HG03159 (cell line): Measurements from ENCODE around the gene ADGRB2.

Experiments used
- ATAC-seq: cut with Tn5 transposase; IDR thresholded peaks from one replicate; pipeline ENCODE4 v1.9.1; 2021; ENCODE audit warnings: mild to moderate bottlenecking, moderate library complexity; ENCODE audit not compliant: unreplicated experiment

ADGRB2 gene

DNA sequence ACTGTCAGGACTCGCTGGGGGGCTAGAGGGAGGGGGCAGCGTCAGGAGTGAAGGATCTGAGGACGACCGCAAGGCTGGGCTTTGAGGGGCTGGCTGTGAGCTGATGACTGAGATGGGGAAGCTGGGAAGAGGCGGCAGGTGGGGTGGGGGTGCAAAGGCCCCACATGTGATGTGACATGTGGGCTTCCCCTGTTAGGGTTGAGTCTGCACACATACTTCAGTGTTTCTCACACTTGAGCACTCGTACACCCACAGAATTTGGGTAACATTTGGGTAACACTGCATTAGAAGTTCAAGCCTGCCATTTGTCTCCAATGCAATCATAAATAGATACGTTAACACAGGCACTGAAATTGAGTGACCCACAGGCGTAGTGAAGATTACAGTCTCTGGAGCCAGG, 76.5 kb downstream of the ADGRB2 start:
- ATAC-seq: no peak

DNA sequence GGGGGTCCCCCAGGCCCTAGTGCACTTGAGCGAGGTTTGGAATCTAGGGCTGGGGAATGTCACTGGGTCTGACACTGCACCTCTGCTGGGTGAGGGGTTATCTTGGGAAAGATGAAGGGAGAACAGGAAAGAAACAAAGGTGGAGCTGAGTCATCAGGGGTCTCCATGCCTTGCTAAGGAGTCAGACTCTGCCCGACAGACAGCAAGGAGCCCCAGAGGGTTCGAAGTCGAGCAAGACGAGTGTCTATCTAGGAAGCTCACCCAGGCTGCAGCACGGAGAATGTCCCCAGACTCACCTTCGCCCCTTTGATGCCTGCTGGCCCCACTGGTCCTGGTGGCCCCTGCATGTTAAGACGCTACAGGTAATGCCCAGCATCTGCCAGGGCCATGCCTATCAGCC, 78.3 kb downstream of the ADGRB2 start:
- ATAC-seq: no peak

DNA sequence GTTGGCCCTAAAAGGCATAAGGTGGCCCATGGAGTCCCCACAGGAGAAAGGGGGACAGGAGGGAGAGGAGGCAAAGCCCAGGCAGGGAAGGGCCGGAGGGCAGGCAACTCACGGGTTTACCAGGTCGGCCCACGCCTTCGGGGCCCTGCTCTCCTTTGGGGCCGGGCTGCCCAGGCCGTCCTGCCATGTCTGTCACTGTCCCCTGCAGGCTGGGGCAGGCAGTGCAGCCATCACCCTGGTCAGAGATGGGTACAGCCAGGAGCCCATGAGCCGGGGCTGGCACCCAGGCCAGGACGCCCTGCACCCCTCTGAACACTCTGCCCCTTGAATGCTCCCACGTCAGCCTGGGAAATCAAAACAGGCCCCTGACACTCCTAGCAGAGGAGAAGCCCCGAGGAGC, 80.1 kb downstream of the ADGRB2 start:
- ATAC-seq: no peak

DNA sequence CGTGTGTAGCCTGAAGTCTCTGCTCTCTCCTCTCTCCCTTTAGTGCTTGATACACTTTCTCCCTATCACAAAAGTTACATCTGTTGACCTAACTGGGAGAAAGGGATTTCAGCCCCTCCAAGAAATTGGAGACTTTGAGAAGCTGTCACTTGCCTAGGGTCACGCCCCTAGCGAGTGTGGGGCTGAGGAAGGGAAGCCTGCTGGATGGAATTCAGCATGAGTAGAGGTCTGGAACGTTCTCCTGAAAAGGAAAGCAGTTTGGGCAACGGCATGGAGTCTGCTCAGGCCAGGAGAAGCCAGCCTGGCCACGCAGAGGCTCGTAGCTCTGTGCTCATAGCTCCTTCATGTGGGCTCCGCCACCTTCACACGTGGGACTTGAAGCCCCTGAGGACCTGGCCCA, 82.7 kb downstream of the ADGRB2 start:
- ATAC-seq: no peak

DNA sequence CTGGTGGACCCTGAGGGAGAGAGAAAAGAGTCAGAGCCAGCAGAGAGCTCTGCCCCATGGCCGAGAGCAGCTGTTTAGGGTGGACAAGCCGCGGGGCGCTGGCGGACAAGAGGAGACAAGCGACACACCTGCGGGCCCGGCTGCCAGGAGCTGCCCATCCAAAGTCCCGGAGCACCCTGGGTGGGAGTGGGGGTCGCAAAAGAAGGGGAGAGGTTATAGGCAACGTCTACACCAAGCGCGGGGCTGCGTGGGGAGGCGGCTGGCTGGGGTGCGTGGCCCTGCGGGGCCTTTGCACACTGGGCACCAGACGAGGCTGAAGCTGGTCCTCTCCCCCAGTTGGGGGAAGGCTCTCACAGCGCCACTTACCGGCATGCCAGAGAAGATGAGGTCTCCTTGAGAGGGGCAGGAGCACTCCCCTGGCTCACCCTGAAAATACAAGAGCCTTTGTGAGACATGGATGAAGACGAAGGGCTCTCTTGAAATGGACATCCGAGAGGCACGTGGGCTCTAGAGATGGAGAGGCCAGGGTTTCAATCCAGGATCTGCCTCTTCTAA, 84.4 kb downstream of the ADGRB2 start:
- ATAC-seq: no peak

DNA sequence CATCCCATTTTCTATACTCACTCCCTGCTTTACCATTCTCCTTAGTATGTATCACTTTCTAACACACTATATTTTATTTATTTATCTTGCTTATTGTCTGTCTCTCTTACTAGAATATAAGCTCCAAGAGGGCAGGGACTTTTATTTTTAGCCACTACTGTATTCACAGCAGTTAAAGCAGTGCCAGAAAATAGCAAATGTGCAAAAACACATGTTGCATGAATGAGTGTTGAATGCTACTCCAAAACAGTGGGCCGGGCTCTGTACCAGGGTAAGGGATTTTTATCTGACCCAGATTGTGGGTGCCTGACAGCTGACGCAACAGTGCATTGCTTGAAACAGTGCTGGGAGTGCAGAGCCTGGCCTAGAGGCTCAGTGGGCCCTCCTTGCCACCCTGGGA, 85.0 kb downstream of the ADGRB2 start:
- no peak for ATAC-seq

DNA sequence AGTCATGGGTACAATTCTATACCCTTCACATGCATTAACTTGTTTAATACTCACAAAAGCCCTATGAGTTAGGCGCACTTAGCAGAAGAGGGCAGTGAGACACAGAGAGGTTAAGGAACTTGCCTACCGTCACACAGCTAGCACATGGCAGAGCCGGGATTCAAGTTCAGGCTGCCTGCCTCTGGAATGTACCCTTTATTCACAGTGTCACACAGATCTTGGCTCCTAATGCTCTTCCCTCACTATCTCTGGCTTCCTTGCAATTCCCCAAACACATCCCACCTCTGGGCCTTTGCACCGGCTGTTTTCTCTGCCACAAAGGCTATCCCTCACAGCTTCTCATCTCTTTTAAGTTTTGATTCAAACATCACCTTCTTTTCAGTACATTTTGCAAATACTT, 85.5 kb downstream of the ADGRB2 start:
- ATAC-seq: no peak

DNA sequence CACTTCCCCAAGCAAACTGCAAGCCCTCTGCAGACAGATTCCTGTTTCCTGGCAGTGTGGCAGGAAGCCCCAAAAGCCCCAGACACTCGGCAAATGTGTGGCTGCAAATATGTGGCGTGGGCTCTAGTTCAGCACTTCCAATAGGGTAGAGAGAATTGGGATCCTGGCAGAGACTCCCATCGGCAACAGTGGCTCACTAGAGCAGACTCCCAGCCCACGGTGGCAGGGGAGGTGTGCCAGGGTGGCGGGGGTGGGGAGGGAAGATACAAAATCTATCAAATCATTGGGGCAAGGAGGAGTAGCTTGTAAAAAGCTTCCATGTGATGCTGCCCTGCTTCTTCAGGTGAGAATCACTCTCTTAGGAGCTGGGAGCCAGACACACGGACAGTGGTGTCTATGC, 86.2 kb downstream of the ADGRB2 start:
- ATAC-seq: no peak

DNA sequence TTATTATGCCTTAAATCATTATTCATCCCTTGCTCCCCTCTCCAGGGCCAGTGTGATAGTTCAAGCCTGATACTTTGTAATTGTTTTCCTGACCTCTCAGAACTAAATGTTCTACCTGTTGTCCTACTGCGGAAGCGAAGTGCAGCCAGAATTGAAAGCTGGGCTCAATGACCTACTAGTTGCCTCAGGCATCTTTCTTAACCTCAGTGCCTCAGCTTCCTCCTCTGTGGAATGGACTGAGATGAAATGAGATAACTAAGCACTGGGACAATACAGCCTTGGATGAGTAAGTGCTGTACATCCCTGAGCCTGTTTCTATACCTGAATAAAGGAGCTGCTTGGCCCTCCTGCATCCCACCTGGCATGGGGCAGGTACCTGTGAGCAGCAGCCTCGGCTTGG, 86.7 kb downstream of the ADGRB2 start:
- ATAC-seq: no peak
